ENCODE results near the gene HOXC11.

HOXC11 gene

GRCh38 chr12:53951577-53952334 lies 21.2 kb upstream of the HOXC11 start:
- peak overlapping the region; percentile 63 for H3K9ac ChIP-seq (ENCODE audit: insufficient read length, low read depth)

GRCh38 chr12:53952335-53952694 lies 20.6 kb upstream of the HOXC11 start:
- peaks cover 99% of the 10 kb centered on the region for H3K27me3 ChIP-seq (ENCODE audit: insufficient read depth, insufficient read length)
- peaks cover 37% of the 10 kb centered on the region for H3K4me1 ChIP-seq (ENCODE audit: insufficient read depth, insufficient read length)
- H3K9ac ChIP-seq (ENCODE audit: insufficient read length, low read depth): no peak overlapping the region
- no peak for TF ChIP-seq ZNF274 (IDR thresholded peaks at IDR 0.05; ENCODE audit: low read depth, low read length)
- no peak for TF ChIP-seq SUZ12 (IDR thresholded peaks at IDR 0.05; ENCODE audit: extremely low read depth, insufficient read depth, insufficient read length)
- TF ChIP-seq YY1 (IDR thresholded peaks at IDR 0.05; ENCODE audit: insufficient read depth, insufficient read length): no peak
- DNase-seq (ENCODE audit: low read depth, low spot score): no peak
- no peaks in the 10 kb centered on the region for H3K9me3 ChIP-seq (ENCODE audit: insufficient read depth, low read length)
- no peak overlapping the region for H3K4me3 ChIP-seq (ENCODE audit: insufficient read length, low read depth)
- H3K36me3 ChIP-seq (ENCODE audit: insufficient read depth, insufficient read length, low read length): no peaks in the 10 kb centered on the region

More at GRCh38 chr12:53951577-53952334, 21.2 kb upstream of the HOXC11 start:
- Histone ChIP-seq H3K4me3 (ENCODE audit: insufficient read length, low read depth) (peak overlapping the region; percentile 12), H3K27me3 (ENCODE audit: insufficient read depth, insufficient read length) (peaks cover 99% of the 10 kb centered on the region), H3K9me3 (ENCODE audit: insufficient read depth, low read length) (no peaks in the 10 kb centered on the region), H3K4me1 (ENCODE audit: insufficient read depth, insufficient read length) (peaks cover 37% of the 10 kb centered on the region), H3K36me3 (ENCODE audit: insufficient read depth, insufficient read length, low read length) (no peaks in the 10 kb centered on the region)
- no peak for DNase-seq (ENCODE audit: low read depth, low spot score)
- TF ChIP-seq SUZ12 (IDR thresholded peaks at IDR 0.05; ENCODE audit: extremely low read depth, insufficient read depth, insufficient read length) (peak; percentile 93), ZNF274 (IDR thresholded peaks at IDR 0.05; ENCODE audit: low read depth, low read length) (no peak), YY1 (IDR thresholded peaks at IDR 0.05; ENCODE audit: insufficient read depth, insufficient read length) (no peak)

DNA sequence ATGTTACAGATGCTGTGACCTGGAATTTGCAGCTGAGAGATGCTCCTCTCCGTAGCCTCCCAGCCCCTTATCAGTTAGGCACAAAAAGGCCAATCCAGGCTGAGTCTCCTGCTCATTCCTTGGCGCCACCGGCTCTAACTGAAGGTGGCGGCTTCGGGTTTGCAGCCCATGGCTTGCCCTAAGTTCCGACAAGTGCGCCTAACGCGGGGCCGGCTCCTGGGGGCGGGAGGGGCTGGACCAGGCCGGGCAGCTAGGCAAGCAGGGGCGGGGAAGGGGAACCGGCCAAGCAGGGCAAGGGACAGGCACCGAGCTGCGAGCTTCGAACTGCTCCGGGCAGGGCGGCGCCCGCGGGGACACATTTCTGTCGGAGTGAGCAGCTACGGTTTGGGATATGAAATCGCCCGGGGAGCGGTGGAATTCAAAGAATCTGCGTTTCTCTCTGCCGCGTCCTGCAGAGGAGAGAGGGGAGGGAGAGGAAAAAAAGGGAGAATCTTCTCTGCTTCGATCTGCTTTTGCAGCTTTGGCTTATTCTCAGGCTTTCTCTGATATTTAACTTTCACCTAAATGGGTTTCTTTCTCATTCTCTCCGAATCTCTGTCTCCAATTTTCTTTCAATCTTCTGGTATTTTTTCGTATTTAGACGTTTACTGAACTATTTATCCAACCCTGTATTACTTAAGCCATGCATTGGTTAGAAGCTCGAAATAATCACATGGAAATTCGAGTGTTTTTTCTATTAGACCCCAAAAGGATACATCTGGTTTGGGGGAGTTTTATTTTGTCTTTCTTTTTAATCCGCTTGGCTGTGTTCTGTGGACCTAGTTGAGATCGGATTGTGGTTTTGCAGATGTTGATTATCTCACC lies 19.8 kb upstream of the HOXC11 start:
- Histone ChIP-seq H3K9me3 (ENCODE audit: insufficient read depth, low read length) (no peaks in the 10 kb centered on the region), H3K36me3 (ENCODE audit: insufficient read depth, insufficient read length, low read length) (no peaks in the 10 kb centered on the region), H3K4me1 (ENCODE audit: insufficient read depth, insufficient read length) (peaks cover 37% of the 10 kb centered on the region), H3K4me3 (ENCODE audit: insufficient read length, low read depth) (no peak overlapping the region), H3K9ac (ENCODE audit: insufficient read length, low read depth) (peak overlapping the region; percentile 26), H3K27me3 (ENCODE audit: insufficient read depth, insufficient read length) (peaks cover 100% of the 10 kb centered on the region)
- TF ChIP-seq SUZ12 (IDR thresholded peaks at IDR 0.05; ENCODE audit: extremely low read depth, insufficient read depth, insufficient read length) (peak; percentile 62), ZNF274 (IDR thresholded peaks at IDR 0.05; ENCODE audit: low read depth, low read length) (no peak)
- DNase-seq (ENCODE audit: low read depth, low spot score): peak; percentile 56

GRCh38 chr12:53953831-53954693 lies 18.9 kb upstream of the HOXC11 start:
- peaks cover 37% of the 10 kb centered on the region for H3K4me1 ChIP-seq (ENCODE audit: insufficient read depth, insufficient read length)
- peaks cover 100% of the 10 kb centered on the region for H3K27me3 ChIP-seq (ENCODE audit: insufficient read depth, insufficient read length)
- H3K36me3 ChIP-seq (ENCODE audit: insufficient read depth, insufficient read length, low read length): no peaks in the 10 kb centered on the region
- H3K9ac ChIP-seq (ENCODE audit: insufficient read length, low read depth): no peak overlapping the region
- no peak for DNase-seq (ENCODE audit: low read depth, low spot score)
- no peak for TF ChIP-seq ZNF274 (IDR thresholded peaks at IDR 0.05; ENCODE audit: low read depth, low read length)
- no peak for TF ChIP-seq SUZ12 (IDR thresholded peaks at IDR 0.05; ENCODE audit: extremely low read depth, insufficient read depth, insufficient read length)
- no peak for TF ChIP-seq YY1 (IDR thresholded peaks at IDR 0.05; ENCODE audit: insufficient read depth, insufficient read length)
- H3K4me3 ChIP-seq (ENCODE audit: insufficient read length, low read depth): no peak overlapping the region
- H3K9me3 ChIP-seq (ENCODE audit: insufficient read depth, low read length): no peaks in the 10 kb centered on the region

GRCh38 chr12:53954694-53955035 lies 18.3 kb upstream of the HOXC11 start, which contains the start of gene HOXC12:
HOXC12 (plus strand) TSS chr12:53954903; CDS start chr12:53954930, 27 bp downstream.
- Histone ChIP-seq H3K36me3 (ENCODE audit: insufficient read depth, insufficient read length, low read length) (no peaks in the 10 kb centered on the region), H3K4me3 (ENCODE audit: insufficient read length, low read depth) (peak within 1 kb of the TSS; percentile 20), H3K9ac (ENCODE audit: insufficient read length, low read depth) (peak within 1 kb of the TSS; percentile 28), H3K4me1 (ENCODE audit: insufficient read depth, insufficient read length) (peaks cover 32% of the 10 kb centered on the region), H3K27me3 (ENCODE audit: insufficient read depth, insufficient read length) (peaks cover 100% of the 10 kb centered on the region), H3K9me3 (ENCODE audit: insufficient read depth, low read length) (no peaks in the 10 kb centered on the region)
- no peak for TF ChIP-seq ZNF274 (IDR thresholded peaks at IDR 0.05; ENCODE audit: low read depth, low read length)
- no peak for TF ChIP-seq YY1 (IDR thresholded peaks at IDR 0.05; ENCODE audit: insufficient read depth, insufficient read length)
- no peak for TF ChIP-seq SUZ12 (IDR thresholded peaks at IDR 0.05; ENCODE audit: extremely low read depth, insufficient read depth, insufficient read length)
- no peak for DNase-seq (ENCODE audit: low read depth, low spot score)

GRCh38 chr12:53955036-53955775 lies 17.7 kb upstream of the HOXC11 start:
- TF ChIP-seq ZNF274 (IDR thresholded peaks at IDR 0.05; ENCODE audit: low read depth, low read length): no peak
- TF ChIP-seq YY1 (IDR thresholded peaks at IDR 0.05; ENCODE audit: insufficient read depth, insufficient read length): no peak
- TF ChIP-seq SUZ12 (IDR thresholded peaks at IDR 0.05; ENCODE audit: extremely low read depth, insufficient read depth, insufficient read length): peak; percentile 99
- Histone ChIP-seq H3K9ac (ENCODE audit: insufficient read length, low read depth) (peak overlapping the region; percentile 28), H3K9me3 (ENCODE audit: insufficient read depth, low read length) (no peaks in the 10 kb centered on the region), H3K4me1 (ENCODE audit: insufficient read depth, insufficient read length) (peaks cover 29% of the 10 kb centered on the region), H3K36me3 (ENCODE audit: insufficient read depth, insufficient read length, low read length) (no peaks in the 10 kb centered on the region), H3K4me3 (ENCODE audit: insufficient read length, low read depth) (peak overlapping the region; percentile 20), H3K27me3 (ENCODE audit: insufficient read depth, insufficient read length) (peaks cover 100% of the 10 kb centered on the region)
- no peak for DNase-seq (ENCODE audit: low read depth, low spot score)
